ENCODE measurements around the gene LGALS1.
A peak's percentile ranks its signal among the peaks of the same experiment; 100 is the strongest.

Gene LGALS1

GRCh38 chr22:37674951-37675929, at the start of gene LGALS1:
Gene LGALS1 (plus strand): TSS chr22:37675636. CDS start chr22:37675703, 67 bp downstream.
- Histone ChIP-seq H3K27me3 (replicated peaks; ENCODE audit: control insufficient read depth, insufficient read depth, low read length) (no peaks in the 10 kb centered on the region), H3K4me3 (replicated peaks; ENCODE audit: low read depth, low read length) (peak within 1 kb of the TSS; percentile 84), H3K36me3 (ENCODE audit: control insufficient read depth, insufficient read depth, low read length) (peaks cover 10% of the 10 kb centered on the region)
- TF ChIP-seq CTCF (IDR thresholded peaks at IDR 0.05; ENCODE audit: insufficient read depth, low read length, poor library complexity, severe bottlenecking), result no peak
- peak; percentile 86 for DNase-seq (ENCODE audit: extremely low read depth, insufficient read length)

DNA sequence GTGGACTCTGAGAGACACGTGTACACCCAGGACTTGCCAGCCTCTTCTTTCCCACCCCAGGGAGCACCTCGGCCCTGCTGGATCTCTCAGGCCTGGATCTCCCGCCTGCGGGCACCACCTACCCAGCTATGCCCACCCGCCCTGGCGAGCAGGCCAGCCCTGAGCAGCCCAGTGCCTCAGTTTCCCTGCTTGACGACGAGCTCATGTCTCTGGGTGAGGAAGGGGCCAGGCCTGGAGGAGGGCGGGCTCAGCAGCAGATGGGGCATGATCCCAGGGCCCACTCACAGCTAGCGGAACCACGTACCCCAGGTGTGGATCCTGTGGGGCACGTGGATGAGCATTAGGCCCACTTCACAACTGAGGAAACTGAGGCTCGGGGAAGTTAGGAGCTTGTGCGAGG, 49.7 kb upstream of the LGALS1 start:
- DNase-seq (ENCODE audit: extremely low read depth, insufficient read length), result no peak
- Histone ChIP-seq H3K4me3 (replicated peaks; ENCODE audit: low read depth, low read length) (no peak overlapping the region), H3K36me3 (ENCODE audit: control insufficient read depth, insufficient read depth, low read length) (peaks cover 40% of the 10 kb centered on the region), H3K27me3 (replicated peaks; ENCODE audit: control insufficient read depth, insufficient read depth, low read length) (no peaks in the 10 kb centered on the region)
- TF ChIP-seq CTCF (IDR thresholded peaks at IDR 0.05; ENCODE audit: insufficient read depth, low read length, poor library complexity, severe bottlenecking), result no peak

DNA sequence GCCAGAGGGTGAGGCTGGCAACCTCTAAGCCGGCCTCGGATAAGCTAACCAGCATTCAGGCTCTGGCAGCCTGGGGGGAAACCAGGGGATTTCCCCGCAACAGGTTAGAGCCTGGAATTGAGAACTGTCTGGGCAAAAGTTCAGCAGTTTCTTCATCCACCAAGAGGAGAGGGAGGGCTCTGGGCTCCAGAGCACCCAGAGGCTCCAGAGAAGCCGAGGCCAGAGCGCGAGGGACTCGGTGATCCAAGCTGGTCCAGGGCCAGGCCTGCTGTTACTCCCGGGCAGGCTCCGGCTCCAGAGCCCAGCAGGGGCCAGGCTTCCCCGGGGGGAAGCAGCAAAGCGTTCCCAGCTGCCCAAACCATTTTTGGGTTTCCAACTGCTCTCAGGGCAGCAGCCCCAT, 49.3 kb upstream of the LGALS1 start:
- no peak for DNase-seq (ENCODE audit: extremely low read depth, insufficient read length)
- Histone ChIP-seq H3K27me3 (replicated peaks; ENCODE audit: control insufficient read depth, insufficient read depth, low read length) (no peaks in the 10 kb centered on the region), H3K4me3 (replicated peaks; ENCODE audit: low read depth, low read length) (no peak overlapping the region), H3K36me3 (ENCODE audit: control insufficient read depth, insufficient read depth, low read length) (peaks cover 39% of the 10 kb centered on the region)
- TF ChIP-seq CTCF (IDR thresholded peaks at IDR 0.05; ENCODE audit: insufficient read depth, low read length, poor library complexity, severe bottlenecking), result no peak

- Histone ChIP-seq H3K4me3 (replicated peaks; ENCODE audit: low read depth, low read length) (no peak overlapping the region), H3K36me3 (ENCODE audit: control insufficient read depth, insufficient read depth, low read length) (peaks cover 38% of the 10 kb centered on the region), H3K27me3 (replicated peaks; ENCODE audit: control insufficient read depth, insufficient read depth, low read length) (no peaks in the 10 kb centered on the region)
- TF ChIP-seq CTCF (IDR thresholded peaks at IDR 0.05; ENCODE audit: insufficient read depth, low read length, poor library complexity, severe bottlenecking), result no peak
- DNase-seq (ENCODE audit: extremely low read depth, insufficient read length), result no peak
Measured at GRCh38 chr22:37626556-37627075, 48.8 kb upstream of the LGALS1 start.

GRCh38 chr22:37627121-37627520, 48.3 kb upstream of the LGALS1 start:
- no peak for DNase-seq (ENCODE audit: extremely low read depth, insufficient read length)
- Histone ChIP-seq H3K4me3 (replicated peaks; ENCODE audit: low read depth, low read length) (no peak overlapping the region), H3K36me3 (ENCODE audit: control insufficient read depth, insufficient read depth, low read length) (peaks cover 40% of the 10 kb centered on the region), H3K27me3 (replicated peaks; ENCODE audit: control insufficient read depth, insufficient read depth, low read length) (no peaks in the 10 kb centered on the region)
- no peak for TF ChIP-seq CTCF (IDR thresholded peaks at IDR 0.05; ENCODE audit: insufficient read depth, low read length, poor library complexity, severe bottlenecking)
